Activated effector memory CD4-positive, alpha-beta T cell treated with anti-CD3 and anti-CD28 coated beads, Interleukin-2, amount 50 U/mL, for 16 hours (primary cell): ENCODE results near the gene OR52B2.
"Not testable (repeated sequence)": the region's sequence is repeated elsewhere in the genome, so short reads cannot be mapped to it uniquely, and the experiment has no call there.

Experiments used
- DNase-seq: peaks from one replicate; pipeline ENCODE4 v3.0.0-alpha.2; 2020

Gene OR52B2

DNA sequence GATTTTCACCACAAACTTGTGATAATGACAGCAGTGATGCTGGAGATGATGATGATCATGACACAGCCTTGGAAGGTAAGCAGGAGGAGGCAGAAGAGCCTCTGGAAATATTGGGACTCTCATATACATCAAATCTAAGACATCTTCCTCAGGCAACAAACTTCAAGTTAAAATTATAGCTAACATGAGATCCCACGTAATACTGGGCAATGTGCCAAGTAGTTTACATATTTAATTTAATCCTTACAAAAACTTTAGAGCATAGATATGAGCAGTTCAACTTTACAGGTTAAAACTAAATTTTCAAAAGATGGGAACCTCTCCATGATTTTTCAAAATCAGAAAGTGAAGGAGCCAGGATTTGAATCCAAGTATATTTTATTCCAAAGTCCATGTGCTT, 19.0 kb downstream of the OR52B2 start:
- no peak for DNase-seq

DNA sequence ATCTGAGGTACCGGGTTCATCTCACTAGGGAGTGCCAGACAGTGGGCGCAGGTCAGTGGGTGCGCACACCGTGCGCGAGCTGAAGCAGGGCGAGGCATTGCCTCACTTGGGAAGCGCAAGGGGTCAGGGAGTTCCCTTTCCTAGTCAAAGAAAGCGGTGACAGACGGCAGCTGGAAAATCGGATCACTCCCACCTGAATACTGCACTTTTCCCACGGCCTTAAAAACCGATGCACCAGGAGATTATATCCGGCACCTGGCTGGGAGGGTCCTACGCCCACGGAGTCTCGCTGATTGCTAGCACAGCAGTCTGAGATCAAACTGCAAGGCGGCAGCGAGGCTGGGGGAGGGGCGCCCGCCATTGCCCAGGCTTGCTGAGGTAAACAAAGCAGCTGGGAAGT, 26.4 kb downstream of the OR52B2 start:
- DNase-seq: not testable (repeated sequence)

DNA sequence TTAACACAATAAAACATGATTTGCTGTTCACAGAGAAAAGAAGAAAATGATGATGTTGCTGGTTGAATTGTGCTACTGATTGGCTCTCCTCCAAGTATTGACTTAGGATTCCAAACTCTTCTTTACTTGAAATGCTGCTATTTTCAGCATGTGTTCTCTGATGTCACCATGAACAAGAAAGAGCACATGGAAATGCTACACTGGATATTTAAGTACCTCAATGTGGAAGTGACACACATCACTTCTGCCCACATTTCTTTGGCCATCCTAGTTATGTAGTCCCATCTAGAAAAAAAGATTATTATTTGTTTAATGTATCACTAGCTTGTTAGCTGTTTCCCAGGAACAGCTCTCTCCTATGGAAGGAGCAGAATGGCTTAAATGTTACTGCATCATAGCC, 27.2 kb downstream of the OR52B2 start:
- no peak for DNase-seq

DNA sequence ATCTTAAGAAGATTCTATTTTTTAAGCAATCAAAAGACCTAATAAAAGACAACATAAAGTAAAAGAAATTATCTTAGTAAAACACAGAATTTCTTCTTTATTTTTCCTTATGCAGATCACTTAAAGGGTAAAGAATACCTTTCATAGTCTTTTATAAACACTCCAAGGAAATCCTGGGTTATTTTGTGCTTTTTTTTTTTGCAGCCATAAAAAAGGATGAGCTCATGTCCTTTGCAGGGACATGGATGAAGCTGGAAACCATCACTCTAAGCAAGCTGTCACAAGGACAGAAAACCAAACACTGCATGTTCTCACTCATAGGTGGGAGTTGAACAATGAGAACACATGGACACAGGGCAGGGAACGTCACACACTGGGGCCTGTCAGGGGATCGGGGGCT, 34.2 kb downstream of the OR52B2 start:
- not testable (repeated sequence) for DNase-seq

DNA sequence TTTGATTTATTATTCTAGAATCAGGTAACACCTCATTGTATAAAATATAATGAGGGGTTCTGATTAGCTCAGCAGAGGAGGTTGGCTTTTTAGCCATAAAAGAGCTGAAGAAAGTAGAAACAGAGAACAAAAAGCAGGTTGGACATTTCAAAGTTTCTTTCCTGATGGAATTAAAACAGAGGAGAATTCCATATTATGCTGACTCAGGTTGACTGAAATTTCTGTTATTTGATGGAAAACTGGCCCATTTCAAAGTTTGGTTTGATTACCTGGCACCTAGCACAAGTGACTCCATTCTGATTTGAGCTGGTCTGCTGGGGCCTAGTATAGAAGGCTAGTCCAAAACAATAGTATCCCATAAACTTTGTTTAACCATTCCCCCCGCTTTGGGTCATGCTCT, 37.7 kb downstream of the OR52B2 start:
- no peak for DNase-seq

DNA sequence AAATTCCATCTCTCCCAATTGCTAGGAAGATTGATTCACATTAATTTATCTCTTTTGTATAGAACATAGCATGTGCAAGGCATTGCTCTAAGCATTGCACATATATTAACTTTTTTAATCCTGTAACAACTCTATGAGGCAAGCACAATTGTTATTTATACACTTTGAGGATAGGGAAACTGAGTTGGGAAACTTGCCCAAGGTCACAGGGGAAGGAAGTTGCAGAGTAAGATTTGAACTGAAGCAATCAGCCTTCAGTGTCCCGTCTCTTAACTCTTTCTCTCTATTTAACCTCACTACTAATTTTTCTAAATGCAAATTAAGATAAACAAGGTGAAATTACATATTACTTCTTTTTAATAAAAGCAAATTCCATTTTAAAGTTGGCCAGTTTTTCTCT, 40.5 kb downstream of the OR52B2 start:
- DNase-seq: no peak

DNA sequence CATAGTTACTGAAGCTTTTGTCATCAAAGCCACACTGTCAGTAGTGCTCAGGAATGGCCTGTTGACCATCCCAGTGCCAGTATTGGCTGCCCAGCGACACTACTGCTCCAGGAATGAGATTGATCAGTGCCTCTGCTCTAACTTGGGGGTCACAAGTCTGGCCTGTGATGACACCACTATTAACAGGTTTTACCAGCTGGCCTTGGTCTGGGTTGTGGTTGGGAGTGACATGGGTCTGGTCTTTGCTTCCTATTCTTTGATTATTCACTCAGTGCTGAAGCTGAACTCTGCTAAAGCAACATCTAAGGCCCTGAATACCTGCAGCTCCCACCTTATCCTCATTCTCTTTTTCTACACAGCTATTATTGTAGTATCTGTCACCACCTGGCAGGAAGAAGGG, 41.1 kb downstream of the OR52B2 start:
- no peak for DNase-seq

DNA sequence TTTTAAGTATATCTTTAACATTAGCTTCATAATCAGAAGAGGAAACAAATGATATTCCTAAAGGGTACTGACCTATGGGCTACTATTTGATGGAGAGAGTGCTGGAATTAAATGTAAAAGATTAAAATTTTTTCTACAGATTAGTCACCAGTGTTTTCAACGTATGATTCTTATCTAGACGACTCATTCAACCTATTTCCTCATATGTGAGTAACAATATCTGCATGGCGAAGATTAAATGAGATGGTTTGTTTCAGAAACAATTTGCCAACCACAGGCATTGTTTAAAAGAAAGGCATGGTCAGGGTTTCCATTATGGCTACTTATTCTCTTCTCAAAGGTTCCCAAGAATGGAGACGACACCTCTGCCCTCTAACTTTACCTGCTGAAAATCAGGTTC, 42.2 kb downstream of the OR52B2 start:
- DNase-seq: no peak

DNA sequence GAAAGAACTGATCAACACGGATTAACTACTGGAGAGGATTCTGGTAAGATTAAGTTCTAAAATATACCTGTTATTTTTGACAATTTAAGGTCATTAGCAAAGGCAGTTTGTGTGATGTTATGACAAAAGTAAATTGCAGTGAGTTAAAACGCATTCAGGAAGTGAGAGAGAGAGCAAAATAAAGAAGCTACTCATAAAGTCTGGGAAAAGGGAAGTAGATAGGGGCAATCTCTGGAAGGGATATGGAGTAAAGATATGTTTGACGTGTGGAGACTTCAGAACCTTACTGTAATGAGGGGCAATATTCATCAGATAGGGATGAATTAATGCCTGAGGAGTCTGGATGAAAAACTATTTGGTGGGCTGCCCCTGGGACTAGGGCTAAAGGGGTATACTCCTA, 45.9 kb downstream of the OR52B2 start:
- DNase-seq: no peak
